IMR-90 (cell line): Measurements from ENCODE around the gene FBXL13. TPM values are rescaled to one million over a fixed set of nuclear protein-coding genes. Genes with fewer than 3 reads are reported as not detected.

Experiments used
- ATAC-seq: fragments of 200-7000 bp; cut with Tn5 transposase; 2 replicates; pipeline ENCODE4 v1.9.1; 2020; ENCODE audit warnings: low read depth, mild to moderate bottlenecking, moderate library complexity
- BruUV-seq: library from RNA; stranded (reverse); fragments of 400-500 nt; replicated peaks from 2 replicates; lab custom pipeline; 2021; lab: Mats Ljungman, UMichigan
- CTCF ChIA-PET: fragments of 300-600 bp; formaldehyde crosslinking; extraction: SDS; loops from one replicate; lab custom pipeline; 2021; ENCODE audit warnings: antibody characterized with exemption; lab: Yijun Ruan, JAX
- POLR2A ChIA-PET: fragments of 300-600 bp; sonication (Branson Sonifier 250); formaldehyde crosslinking; loops from one replicate; lab custom pipeline; 2022; ENCODE audit warnings: antibody characterized with exemption; ENCODE audit not compliant: unreplicated experiment; lab: Charles Lee
- DNase-seq: peaks from one replicate; pipeline ENCODE4 v3.0.0; 2013
- H2AFZ ChIP-seq: replicated peaks from 2 replicates; pipeline ENCODE3; 2013; ENCODE audit warnings: low read length, mild to moderate bottlenecking; ENCODE audit not compliant: poor library complexity
- H2AK5ac ChIP-seq: 2 replicates; pipeline ENCODE4 v1.6.1; 2013; ENCODE audit warnings: low read depth, low read length, inconsistent platforms
- H2AK9ac ChIP-seq: replicated peaks from 2 replicates; pipeline ENCODE3; 2013; ENCODE audit warnings: mild to moderate bottlenecking, low read depth, low read length, moderate library complexity; ENCODE audit not compliant: poor library complexity
- H2BK120ac ChIP-seq: 2 replicates; pipeline ENCODE4 v1.6.1; 2013; ENCODE audit warnings: low read depth, low read length, inconsistent platforms
- H2BK15ac ChIP-seq: 3 replicates; pipeline ENCODE4 v1.6.1; 2013; ENCODE audit warnings: low read depth, low read length, inconsistent platforms
- H2BK20ac ChIP-seq: 2 replicates; pipeline ENCODE4 v1.6.1; 2013; ENCODE audit warnings: low read depth, mild to moderate bottlenecking, inconsistent platforms, low read length, moderate library complexity
- H2BK5ac ChIP-seq: 2 replicates; pipeline ENCODE4 v1.6.1; 2013; ENCODE audit warnings: mild to moderate bottlenecking, low read depth, low read length, inconsistent platforms; ENCODE audit not compliant: poor library complexity, severe bottlenecking
- H3K14ac ChIP-seq: replicated peaks from 2 replicates; pipeline ENCODE4 v1.6.1; 2013; ENCODE audit warnings: low read depth, low read length, inconsistent platforms
- H3K18ac ChIP-seq: 2 replicates; pipeline ENCODE4 v1.6.1; 2013; ENCODE audit warnings: low read depth, low read length, control low read depth
- H3K23ac ChIP-seq: 2 replicates; pipeline ENCODE4 v1.6.1; 2013; ENCODE audit warnings: low read depth, low read length, inconsistent platforms
- H3K27ac ChIP-seq: 2 replicates; pipeline ENCODE4 v1.5.1; 2013; ENCODE audit warnings: mild to moderate bottlenecking, control low read depth, low read length; ENCODE audit not compliant: insufficient read depth
- H3K27me3 ChIP-seq: 2 replicates; pipeline ENCODE4 v1.6.1; 2013; ENCODE audit warnings: low read length; ENCODE audit not compliant: control insufficient read depth, insufficient read depth
- H3K36me3 ChIP-seq: 2 replicates; pipeline ENCODE4 v1.6.1; 2013; ENCODE audit warnings: low read length, mixed read lengths; ENCODE audit not compliant: control insufficient read depth, insufficient read depth
- H3K4ac ChIP-seq: 2 replicates; pipeline ENCODE4 v1.6.1; 2013; ENCODE audit warnings: low read depth, low read length, inconsistent platforms
- H3K4me1 ChIP-seq: 2 replicates; pipeline ENCODE4 v1.6.1; 2013; ENCODE audit warnings: low read length, mixed read lengths; ENCODE audit not compliant: control insufficient read depth, insufficient read depth
- H3K4me2 ChIP-seq: 2 replicates; pipeline ENCODE4 v1.6.1; 2013; ENCODE audit warnings: low read depth, mild to moderate bottlenecking, control low read depth, low read length, moderate library complexity
- H3K4me3 ChIP-seq: 2 replicates; pipeline ENCODE4 v1.5.1; 2013; ENCODE audit warnings: low read depth, mild to moderate bottlenecking, control low read depth, low read length, moderate library complexity; ENCODE audit not compliant: insufficient read depth
- H3K56ac ChIP-seq: 2 replicates; pipeline ENCODE4 v1.6.1; 2013; ENCODE audit warnings: low read length, inconsistent platforms; ENCODE audit not compliant: insufficient read depth; ENCODE audit errors: extremely low read depth
- H3K79me1 ChIP-seq, 2 experiments: 2 replicates each; pipeline ENCODE4 v1.6.1; 2013; ENCODE audit warnings: low read length in 2 of 2, inconsistent platforms in 1 of 2, low read depth in 1 of 2
- H3K9ac ChIP-seq: 2 replicates; pipeline ENCODE4 v1.6.1; 2013; ENCODE audit warnings: low read depth, low read length, control low read depth
- H3K9me1 ChIP-seq: 2 replicates; pipeline ENCODE4 v1.6.1; 2013; ENCODE audit warnings: low read length, inconsistent platforms; ENCODE audit not compliant: insufficient read depth
- H3K9me3 ChIP-seq: 2 replicates; pipeline ENCODE4 v1.6.1; 2013; ENCODE audit warnings: low read length; ENCODE audit not compliant: control insufficient read depth, insufficient read depth
- H4K20me1 ChIP-seq: 2 replicates; pipeline ENCODE4 v1.6.1; 2013; ENCODE audit warnings: low read length, inconsistent platforms; ENCODE audit not compliant: insufficient read depth
- H4K5ac ChIP-seq: 2 replicates; pipeline ENCODE4 v1.6.1; 2013; ENCODE audit warnings: mild to moderate bottlenecking, low read depth, low read length, control low read depth
- H4K8ac ChIP-seq, 2 experiments: 2 replicates each; pipeline ENCODE4 v1.6.1; 2013; ENCODE audit warnings: low read depth in 2 of 2, low read length in 2 of 2, control low read depth in 1 of 2, inconsistent platforms in 1 of 2
- H4K91ac ChIP-seq: 2 replicates; pipeline ENCODE4 v1.6.1; 2013; ENCODE audit warnings: low read depth, low read length, inconsistent platforms; ENCODE audit not compliant: insufficient read depth
- CEBPB ChIP-seq: IDR thresholded peaks from 2 replicates; pipeline ENCODE4 v1.6.1; 2012; ENCODE audit warnings: low read depth, low read length, improper control_type of control experiment
- dilution Hi-C: fragments of 300-500 bp; cut with HindIII; formaldehyde crosslinking; loops from one replicate; pipeline ENCODE4 v1.14.3; 2018; ENCODE audit warnings: low sequenced_read_pairs; ENCODE audit not compliant: unreplicated experiment
- in situ Hi-C: fragments of 300-500 bp; cut with MboI; formaldehyde crosslinking; loops from 3 replicates; pipeline ENCODE4 v1.14.3; 2019; ENCODE audit warnings: low sequenced_read_pairs, inconsistent platforms, mixed read lengths
- intact Hi-C: fragments of 100-400 bp; cut with micrococcal nuclease; formaldehyde crosslinking; loops from 2 replicates; pipeline ENCODE4 v1.10.0; 2022
- polyA plus RNA-seq, 3 experiments: library from polyadenylated mRNA; depleted of rRNA; stranded (reverse); fragments of >200 nt; gene quantifications; 2 replicates each; pipeline ENCODE4 v1.2.3, GENCODE V29; 2012; ENCODE audit warnings: low replicate concordance in 1 of 3
- total RNA-seq: library from RNA; depleted of rRNA; stranded (reverse); fragments of >200 nt; gene quantifications from 2 replicates; pipeline ENCODE4 v1.2.3, GENCODE V29; 2012
- TF ChIP-seq, protein P1 (sequence below): fragments of 150-350 bp; IDR thresholded peaks from 2 replicates; pipeline ENCODE4 v1.6.1; 2017; ENCODE audit warnings: mild to moderate bottlenecking, antibody characterized with exemption, low read length, low read depth

Gene FBXL13
- total and polyA plus RNA-seq, 2 of the 4 experiments (the other 2 are of a cell fraction): 0.24 to 0.36 TPM

DNA sequence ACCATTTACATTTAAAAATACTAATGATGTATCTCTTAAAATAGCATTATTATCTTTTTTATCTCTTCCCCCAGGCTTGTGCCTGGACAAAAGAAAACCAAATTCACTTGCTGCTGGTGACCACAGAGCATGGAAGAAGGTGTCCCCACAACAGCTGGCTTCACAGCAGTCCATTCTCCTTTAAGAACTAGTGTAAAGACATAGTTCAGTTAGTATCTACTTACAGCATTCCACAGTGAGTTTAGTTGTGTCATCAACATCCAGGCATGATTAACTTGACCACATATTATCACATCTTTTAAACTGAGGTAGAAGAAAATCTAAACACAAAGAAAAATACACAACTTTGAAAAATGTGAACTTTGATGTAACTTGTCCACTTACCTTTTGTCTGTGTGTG is 106.8 kb downstream of the FBXL13 start:
- H3K4me2 ChIP-seq: no peak overlapping the region; the same call in 1 of the 2 replicates
- no peaks in the 10 kb centered on the region for H3K36me3 ChIP-seq
- H3K4me1 ChIP-seq: no peaks in the 10 kb centered on the region
- in situ Hi-C loops: no loop called here
- DNase-seq (peak; percentile 77), ATAC-seq (peak; percentile 95)
- H3K9me3 ChIP-seq: no peaks in the 10 kb centered on the region
- H2BK120ac ChIP-seq: 0 out of 2 replicates have a peak overlapping the region, but pooled peaks have one; percentile 1
- no peak overlapping the region for H3K14ac ChIP-seq
- BruUV-seq: no TSS peak
- intact Hi-C loops: no loop called here
- no peak overlapping the region for H3K27ac ChIP-seq
- H2AK9ac ChIP-seq: no peak overlapping the region
- H3K56ac ChIP-seq: no peak overlapping the region
- H4K20me1 ChIP-seq: no peaks in the 10 kb centered on the region
- H2BK15ac ChIP-seq: no peak overlapping the region
- H2AFZ ChIP-seq: no peak overlapping the region
- no peak overlapping the region for H3K4me3 ChIP-seq
- 0 out of 2 replicates have a peak overlapping the region, but pooled peaks have one; percentile 2 for H3K4ac ChIP-seq
- H2AK5ac ChIP-seq: no peak overlapping the region
- ChIA-PET CTCF (no interaction called here), POLR2A (no interaction called here)
- dilution Hi-C loops: no loop called here
- TF ChIP-seq, protein P1, sequence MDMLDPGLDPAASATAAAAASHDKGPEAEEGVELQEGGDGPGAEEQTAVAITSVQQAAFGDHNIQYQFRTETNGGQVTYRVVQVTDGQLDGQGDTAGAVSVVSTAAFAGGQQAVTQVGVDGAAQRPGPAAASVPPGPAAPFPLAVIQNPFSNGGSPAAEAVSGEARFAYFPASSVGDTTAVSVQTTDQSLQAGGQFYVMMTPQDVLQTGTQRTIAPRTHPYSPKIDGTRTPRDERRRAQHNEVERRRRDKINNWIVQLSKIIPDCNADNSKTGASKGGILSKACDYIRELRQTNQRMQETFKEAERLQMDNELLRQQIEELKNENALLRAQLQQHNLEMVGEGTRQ: no peak
- peak; percentile 63 for TF ChIP-seq CEBPB
- H3K23ac ChIP-seq: no peak overlapping the region
- no peak overlapping the region for H2BK5ac ChIP-seq
- H3K9me1 ChIP-seq: no peaks in the 10 kb centered on the region
- no peaks in the 10 kb centered on the region for H3K79me1 ChIP-seq
- H4K8ac ChIP-seq: no peak overlapping the region
- no peak overlapping the region for H4K91ac ChIP-seq
- no peaks in the 10 kb centered on the region for H3K27me3 ChIP-seq
- no peak overlapping the region for H2BK20ac ChIP-seq
- H3K9ac ChIP-seq: no peak overlapping the region
- H3K18ac ChIP-seq: no peak overlapping the region
- H4K5ac ChIP-seq: no peak overlapping the region
